ENCODE measurements around the gene SYCP3. TPM values are rescaled to one million over a fixed set of nuclear protein-coding genes. Genes with fewer than 3 reads are reported as not detected.

The SYCP3 gene
- total RNA-seq, 1 donor from 2014 or later = not detected

Small RNA genes lying within 50 kb of the gene (small RNA-seq; reads per million reads assigned to genes)
- not detected for gene RNA5SP368
- not detected for gene RNU6-101P
- not detected for gene RNY1P16

Other genes with a start within 250 kb of the SYCP3 start
- gene MYBPC1, start 144.5 kb downstream of the SYCP3 start, total RNA-seq = 2,201 TPM
- 18.3 TPM for gene CHPT1, start 41.8 kb downstream of the SYCP3 start, total RNA-seq
- 10.4 TPM for gene GNPTAB, start 91.5 kb upstream of the SYCP3 start, total RNA-seq
- gene DRAM1, start 138.1 kb upstream of the SYCP3 start, total RNA-seq = 3.7 TPM